ENCODE data around the gene PUS3.
A peak's percentile ranks its signal among the peaks of the same experiment; 100 is the strongest.
"Not testable (repeated sequence)": the region's sequence is repeated elsewhere in the genome, so short reads cannot be mapped to it uniquely, and the experiment has no call there.

Gene PUS3

GRCh38 chr11:125874556-125875124 is 28.4 kb downstream of the PUS3 start:
- no peaks in the 10 kb centered on the region for H3K27me3 Mint-ChIP-seq
- DNase-seq (no peak), ATAC-seq (replicated peaks) (peak; percentile 75 to 87)
- peaks cover 8 to 18% of the 10 kb centered on the region in 2 donors for H3K36me3 Mint-ChIP-seq
- peaks cover 9 to 10% of the 10 kb centered on the region in 2 donors for H3K4me1 Mint-ChIP-seq
- H3K27ac Mint-ChIP-seq: no peak overlapping the region
- H3K4me3 Mint-ChIP-seq: no peak overlapping the region
- H3K9me3 Mint-ChIP-seq: peaks cover 9 to 17% of the 10 kb centered on the region in 2 donors

- DNase-seq: no peak
- Mint-ChIP-seq H3K27me3 (no peaks in the 10 kb centered on the region), H3K9me3 (peaks cover 9 to 17% of the 10 kb centered on the region in 2 donors), H3K27ac (no peak overlapping the region), H3K4me1 (peaks cover 9 to 10% of the 10 kb centered on the region in 2 donors), H3K4me3 (no peak overlapping the region), H3K36me3 (peaks cover 8 to 18% of the 10 kb centered on the region in 2 donors)
- peak in 1 of 2 donors; percentile 5 for ATAC-seq (replicated peaks)
These were observed 29.0 kb downstream of the PUS3 start for GRCh38 chr11:125873881-125874555.

- peak; percentile 81 for ATAC-seq (replicated peaks)
- no peak for DNase-seq
- H3K27me3 Mint-ChIP-seq: no peaks in the 10 kb centered on the region
- H3K27ac Mint-ChIP-seq: peak overlapping the region; percentile 11
- H3K36me3 Mint-ChIP-seq: peaks cover 8 to 18% of the 10 kb centered on the region in 2 donors
- peaks cover 9 to 10% of the 10 kb centered on the region in 2 donors for H3K4me1 Mint-ChIP-seq
- peaks cover 9 to 17% of the 10 kb centered on the region in 2 donors for H3K9me3 Mint-ChIP-seq
- no peak overlapping the region for H3K4me3 Mint-ChIP-seq
These were observed 30.9 kb downstream of the PUS3 start for GRCh38 chr11:125872138-125872491.

- peaks cover 8 to 18% of the 10 kb centered on the region in 2 donors for H3K36me3 Mint-ChIP-seq
- H3K27me3 Mint-ChIP-seq: no peaks in the 10 kb centered on the region
- ATAC-seq (replicated peaks) (no peak), DNase-seq (no peak)
- H3K4me1 Mint-ChIP-seq: peaks cover 9 to 10% of the 10 kb centered on the region in 2 donors
- peaks cover 9 to 17% of the 10 kb centered on the region in 2 donors for H3K9me3 Mint-ChIP-seq
- no peak overlapping the region for H3K4me3 Mint-ChIP-seq
- peak overlapping the region; percentile 11 for H3K27ac Mint-ChIP-seq
These were observed 31.4 kb downstream of the PUS3 start for GRCh38 chr11:125871391-125872137.

GRCh38 chr11:125869521-125869920 is 33.5 kb downstream of the PUS3 start:
- Mint-ChIP-seq H3K36me3 (peaks cover 8 to 18% of the 10 kb centered on the region in 2 donors), H3K4me3 (no peak overlapping the region), H3K9me3 (peaks cover 12 to 17% of the 10 kb centered on the region in 2 donors), H3K4me1 (peaks cover 9 to 10% of the 10 kb centered on the region in 2 donors), H3K27ac (no peak overlapping the region), H3K27me3 (no peaks in the 10 kb centered on the region)
- DNase-seq: no peak
- no peak for ATAC-seq (replicated peaks)

- H3K4me3 Mint-ChIP-seq; DNase-seq; H3K36me3 Mint-ChIP-seq; H3K9me3 Mint-ChIP-seq; H3K4me1 Mint-ChIP-seq; ATAC-seq (replicated peaks); H3K27me3 Mint-ChIP-seq; H3K27ac Mint-ChIP-seq: not testable (repeated sequence)
These were observed 37.7 kb downstream of the PUS3 start for GRCh38 chr11:125865354-125865753.

GRCh38 chr11:125862786-125863185 is 40.2 kb downstream of the PUS3 start:
- H3K36me3 Mint-ChIP-seq: peaks cover 5 to 13% of the 10 kb centered on the region in 2 donors
- ATAC-seq (replicated peaks); H3K4me1 Mint-ChIP-seq; DNase-seq; H3K4me3 Mint-ChIP-seq; H3K27ac Mint-ChIP-seq: not testable (repeated sequence)
- H3K27me3 Mint-ChIP-seq: peaks cover 5 to 10% of the 10 kb centered on the region in 2 donors
- H3K9me3 Mint-ChIP-seq: peaks cover 15 to 24% of the 10 kb centered on the region in 2 donors

GRCh38 chr11:125857670-125858069 is 45.3 kb downstream of the PUS3 start:
- not testable (repeated sequence) for DNase-seq; H3K27ac Mint-ChIP-seq; H3K4me3 Mint-ChIP-seq; ATAC-seq (replicated peaks); H3K4me1 Mint-ChIP-seq
- H3K36me3 Mint-ChIP-seq: peaks cover 12 to 19% of the 10 kb centered on the region in 2 donors
- H3K9me3 Mint-ChIP-seq: peaks cover 25 to 28% of the 10 kb centered on the region in 2 donors
- peaks cover 11 to 27% of the 10 kb centered on the region in 2 donors for H3K27me3 Mint-ChIP-seq

GRCh38 chr11:125846188-125846587 is 56.8 kb downstream of the PUS3 start:
- Mint-ChIP-seq H3K27me3 (no peaks in the 10 kb centered on the region), H3K36me3 (peaks cover 14 to 24% of the 10 kb centered on the region in 2 donors), H3K4me1 (peaks cover 0 to 3% of the 10 kb centered on the region in 2 donors), H3K27ac (no peak overlapping the region), H3K9me3 (peaks cover 30 to 43% of the 10 kb centered on the region in 2 donors), H3K4me3 (no peak overlapping the region)
- DNase-seq (no peak), ATAC-seq (replicated peaks) (no peak)
